Glutamatergic neuron (in vitro differentiated cells): ENCODE results near the gene DEPDC5. TPM values are rescaled to one million over a fixed set of nuclear protein-coding genes. Genes with fewer than 3 reads are reported as not detected.

Experiments used
- DNase-seq: peaks from one replicate; pipeline ENCODE4 v3.0.0; 2022
- H3K27ac Mint-ChIP-seq: one replicate; pipeline ENCODE4 v1.8.0; 2020; ENCODE audit warnings: mild to moderate bottlenecking, mixed read lengths, inconsistent platforms; ENCODE audit not compliant: unreplicated experiment
- H3K27me3 Mint-ChIP-seq: one replicate; pipeline ENCODE4 v1.8.0; 2020; ENCODE audit warnings: mild to moderate bottlenecking, moderate library complexity, mixed read lengths, inconsistent platforms; ENCODE audit not compliant: unreplicated experiment
- H3K36me3 Mint-ChIP-seq: one replicate; pipeline ENCODE4 v1.8.0; 2020; ENCODE audit warnings: mild to moderate bottlenecking, mixed read lengths, inconsistent platforms; ENCODE audit not compliant: unreplicated experiment
- H3K4me1 Mint-ChIP-seq: one replicate; pipeline ENCODE4 v1.8.0; 2020; ENCODE audit warnings: mild to moderate bottlenecking, low read depth, mixed read lengths, inconsistent platforms; ENCODE audit not compliant: unreplicated experiment
- H3K4me3 Mint-ChIP-seq: one replicate; pipeline ENCODE4 v1.8.0; 2020; ENCODE audit warnings: mild to moderate bottlenecking, mixed read lengths, inconsistent platforms; ENCODE audit not compliant: unreplicated experiment
- H3K9me3 Mint-ChIP-seq: one replicate; pipeline ENCODE4 v1.8.0; 2020; ENCODE audit warnings: mild to moderate bottlenecking, moderate library complexity, mixed read lengths, inconsistent platforms; ENCODE audit not compliant: unreplicated experiment
- CTCF ChIP-seq: fragments of 200-600 bp; sonication (generic); IDR thresholded peaks from one replicate; pipeline ENCODE4 v1.5.0; 2021; ENCODE audit not compliant: partially characterized antibody, unreplicated experiment
- total RNA-seq: library from RNA; stranded (reverse); fragmentation: NEBNext Ultra II Directional; extraction: Animal tissue kit (Norgen Biotek cat#: 25700); gene quantifications from one replicate; pipeline ENCODE4 v1.2.1, GENCODE V29; 2021; ENCODE audit not compliant: unreplicated experiment

DEPDC5 gene
- total RNA-seq, 1 donor from 2014 or later = 32.0 TPM

- Mint-ChIP-seq H3K27ac (no peak overlapping the region), H3K4me1 (peaks cover 3% of the 10 kb centered on the region), H3K36me3 (no peaks in the 10 kb centered on the region), H3K9me3 (peaks cover 2% of the 10 kb centered on the region), H3K27me3 (no peaks in the 10 kb centered on the region), H3K4me3 (no peak overlapping the region)
- no peak for DNase-seq
- no peak for TF ChIP-seq CTCF
These were observed 20.2 kb upstream of the DEPDC5 start for GRCh38 chr22:31733580-31734079.

- Mint-ChIP-seq H3K4me3 (no peak overlapping the region), H3K27me3 (no peaks in the 10 kb centered on the region), H3K27ac (no peak overlapping the region), H3K9me3 (peaks cover 2% of the 10 kb centered on the region), H3K36me3 (no peaks in the 10 kb centered on the region), H3K4me1 (peaks cover 3% of the 10 kb centered on the region)
- no peak for TF ChIP-seq CTCF
- DNase-seq = no peak
These were observed 19.3 kb upstream of the DEPDC5 start for GRCh38 chr22:31734512-31734911.

- Mint-ChIP-seq H3K4me3 (no peak overlapping the region), H3K4me1 (peaks cover 3% of the 10 kb centered on the region), H3K27ac (no peak overlapping the region), H3K9me3 (peaks cover 2% of the 10 kb centered on the region), H3K27me3 (no peaks in the 10 kb centered on the region), H3K36me3 (no peaks in the 10 kb centered on the region)
- no peak for DNase-seq
- TF ChIP-seq CTCF = no peak
These were observed 17.4 kb upstream of the DEPDC5 start for GRCh38 chr22:31736458-31736857.

DNA sequence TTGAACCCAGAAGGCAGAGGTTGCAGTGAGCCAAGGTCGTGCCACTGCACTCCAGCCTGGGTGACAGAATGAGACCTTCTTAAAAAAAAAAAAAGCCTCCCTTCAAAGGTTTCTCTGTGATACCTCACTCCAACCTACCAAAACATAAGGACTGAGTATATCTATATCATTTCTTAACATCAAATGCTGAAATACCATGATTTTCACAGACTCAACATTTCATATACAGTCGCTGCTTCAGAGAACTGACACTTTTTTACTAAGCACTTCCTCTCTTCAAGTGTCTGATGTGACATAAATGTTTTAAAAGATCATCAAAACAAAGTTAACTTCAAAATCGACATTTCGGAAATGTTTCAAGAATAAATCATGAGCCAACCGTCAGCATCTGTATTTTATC, 15.9 kb upstream of the DEPDC5 start:
- Mint-ChIP-seq H3K27ac (no peak overlapping the region), H3K9me3 (peaks cover 2% of the 10 kb centered on the region), H3K27me3 (peaks cover 2% of the 10 kb centered on the region), H3K4me3 (no peak overlapping the region), H3K4me1 (peaks cover 3% of the 10 kb centered on the region), H3K36me3 (no peaks in the 10 kb centered on the region)
- TF ChIP-seq CTCF = no peak
- no peak for DNase-seq

GRCh38 chr22:31738566-31738965, 15.3 kb upstream of the DEPDC5 start:
- peaks cover 3% of the 10 kb centered on the region for H3K4me1 Mint-ChIP-seq
- TF ChIP-seq CTCF = no peak
- no peaks in the 10 kb centered on the region for H3K36me3 Mint-ChIP-seq
- peaks cover 2% of the 10 kb centered on the region for H3K9me3 Mint-ChIP-seq
- H3K4me3 Mint-ChIP-seq = no peak overlapping the region
- H3K27ac Mint-ChIP-seq = no peak overlapping the region
- DNase-seq = no peak
- H3K27me3 Mint-ChIP-seq = peaks cover 2% of the 10 kb centered on the region
